CD4-positive, alpha-beta T cell treated with Interleukin-1 beta for 1 hour (primary cell): ENCODE results near the gene DDAH1.

Source experiments
- DNase-seq, 2 donors: peaks; one replicate each; pipeline ENCODE4 v3.0.0-alpha.2; 2020 to 2022

The DDAH1 gene

GRCh38 chr1:85323770-85324169 is 141.2 kb downstream of the DDAH1 start:
- no peak for DNase-seq

GRCh38 chr1:85322655-85323054 is 142.3 kb downstream of the DDAH1 start:
- DNase-seq, result no peak

- DNase-seq, result no peak
Measured at GRCh38 chr1:85321237-85321964, 143.6 kb downstream of the DDAH1 start.

GRCh38 chr1:85320371-85321131 is 144.4 kb downstream of the DDAH1 start:
- no peak for DNase-seq

- DNase-seq, result no peak
Measured at GRCh38 chr1:85319931-85320330, 145.0 kb downstream of the DDAH1 start.

GRCh38 chr1:85319491-85319890 is 145.5 kb downstream of the DDAH1 start:
- DNase-seq, result no peak

- no peak for DNase-seq
Measured at GRCh38 chr1:85318217-85318616, 146.7 kb downstream of the DDAH1 start.

- DNase-seq, result no peak
Measured at GRCh38 chr1:85317560-85317959, 147.4 kb downstream of the DDAH1 start.

GRCh38 chr1:85316321-85316720 is 148.6 kb downstream of the DDAH1 start:
- DNase-seq, result no peak

GRCh38 chr1:85315789-85316188 is 149.2 kb downstream of the DDAH1 start:
- DNase-seq, result no peak

- no peak for DNase-seq
Measured at GRCh38 chr1:85314726-85315125, 150.2 kb downstream of the DDAH1 start.

- no peak for DNase-seq
Measured at GRCh38 chr1:85313888-85314696, 150.9 kb downstream of the DDAH1 start.

GRCh38 chr1:85311818-85312217 is 153.1 kb downstream of the DDAH1 start:
- no peak for DNase-seq

- DNase-seq, result no peak
Measured at GRCh38 chr1:85308833-85309350, 156.1 kb downstream of the DDAH1 start.

GRCh38 chr1:85307987-85308832 is 156.7 kb downstream of the DDAH1 start:
- peak; percentile 43 to 44 for DNase-seq

GRCh38 chr1:85306236-85306635 is 158.7 kb downstream of the DDAH1 start:
- DNase-seq, result no peak

GRCh38 chr1:85303440-85304162 is 161.4 kb downstream of the DDAH1 start:
- DNase-seq, result no peak

GRCh38 chr1:85300140-85300539 is 164.8 kb downstream of the DDAH1 start:
- no peak for DNase-seq

- DNase-seq, result peak; percentile 50 to 56
Measured at GRCh38 chr1:85297855-85298629, 166.9 kb downstream of the DDAH1 start.

- no peak for DNase-seq
Measured at GRCh38 chr1:85297538-85297854, 167.5 kb downstream of the DDAH1 start.

GRCh38 chr1:85296980-85297379 is 168.0 kb downstream of the DDAH1 start:
- no peak for DNase-seq
